ENCODE data around the gene GGACT. TPM values are rescaled to one million over a fixed set of nuclear protein-coding genes. Genes with fewer than 3 reads are reported as not detected.

The GGACT gene
- total RNA-seq, 2 donors from 2014 or later = 4.9 to 17.8 TPM

GRCh38 chr13:100532836-100533435 is 55.7 kb downstream of the GGACT start:
- Histone ChIP-seq H3K27me3 (no peaks in the 10 kb centered on the region), H3K36me3 (replicated peaks in 1 of 2; ENCODE audit: insufficient read depth in 1 of 2, low read depth in 2 of 2) (no peaks in the 10 kb centered on the region), H3K4me1 (peaks cover 57% of the 10 kb centered on the region), H3K27ac (peak overlapping the region; percentile 59 to 74 (median 68)), H3K4me3 (no peak overlapping the region), H3K9me3 (no peaks in the 10 kb centered on the region)
- peak; percentile 19 for ATAC-seq
- 42 to 64% methylated on average over 12 to 14 of the region's 14 CpGs for WGBS, 2 donors
- intact Hi-C loops (cut with DNase I) = no loop called here
- no peak for TF ChIP-seq POLR2A (IDR thresholded peaks at IDR 0.05)
- TF ChIP-seq, protein P1, sequence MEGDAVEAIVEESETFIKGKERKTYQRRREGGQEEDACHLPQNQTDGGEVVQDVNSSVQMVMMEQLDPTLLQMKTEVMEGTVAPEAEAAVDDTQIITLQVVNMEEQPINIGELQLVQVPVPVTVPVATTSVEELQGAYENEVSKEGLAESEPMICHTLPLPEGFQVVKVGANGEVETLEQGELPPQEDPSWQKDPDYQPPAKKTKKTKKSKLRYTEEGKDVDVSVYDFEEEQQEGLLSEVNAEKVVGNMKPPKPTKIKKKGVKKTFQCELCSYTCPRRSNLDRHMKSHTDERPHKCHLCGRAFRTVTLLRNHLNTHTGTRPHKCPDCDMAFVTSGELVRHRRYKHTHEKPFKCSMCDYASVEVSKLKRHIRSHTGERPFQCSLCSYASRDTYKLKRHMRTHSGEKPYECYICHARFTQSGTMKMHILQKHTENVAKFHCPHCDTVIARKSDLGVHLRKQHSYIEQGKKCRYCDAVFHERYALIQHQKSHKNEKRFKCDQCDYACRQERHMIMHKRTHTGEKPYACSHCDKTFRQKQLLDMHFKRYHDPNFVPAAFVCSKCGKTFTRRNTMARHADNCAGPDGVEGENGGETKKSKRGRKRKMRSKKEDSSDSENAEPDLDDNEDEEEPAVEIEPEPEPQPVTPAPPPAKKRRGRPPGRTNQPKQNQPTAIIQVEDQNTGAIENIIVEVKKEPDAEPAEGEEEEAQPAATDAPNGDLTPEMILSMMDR (IDR thresholded peaks at IDR 0.05) = no peak
- peak in 2 of 4 donors; percentile 40 to 41 for DNase-seq

DNA sequence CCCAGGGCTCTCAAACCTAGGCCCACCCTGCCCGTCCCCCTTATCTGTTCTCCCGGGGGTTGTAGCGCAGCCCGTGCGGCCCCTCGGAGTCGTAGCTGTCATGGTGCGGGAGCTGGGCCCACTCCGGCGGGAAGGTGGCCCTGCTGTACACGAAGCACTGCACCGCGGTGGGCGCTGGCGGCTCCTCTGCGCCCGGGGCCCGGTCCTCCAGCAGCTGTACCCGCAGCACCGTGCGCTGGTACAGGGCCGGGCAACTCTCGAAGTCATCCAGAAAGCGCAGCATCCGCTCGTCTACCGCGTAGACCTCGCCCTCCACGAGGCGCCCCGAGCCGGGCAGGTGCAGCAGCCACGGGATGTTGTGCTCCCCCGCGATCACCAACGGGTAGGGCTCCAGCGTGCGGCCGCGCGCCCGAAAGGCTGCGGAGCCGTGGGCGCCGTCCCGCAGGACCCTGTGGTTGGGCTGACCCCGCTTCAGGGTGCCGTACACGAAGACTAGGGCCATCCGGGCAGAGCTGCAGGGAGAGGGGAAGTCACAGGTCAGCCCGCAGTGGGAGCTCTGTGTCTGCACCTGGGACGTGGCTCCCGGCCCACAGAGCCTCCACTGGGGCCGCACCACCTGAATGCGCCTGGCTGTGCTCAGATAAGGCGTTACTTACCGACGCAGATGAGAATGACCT is 56.4 kb downstream of the GGACT start:
- Histone ChIP-seq H3K27me3 (no peaks in the 10 kb centered on the region), H3K9me3 (no peaks in the 10 kb centered on the region), H3K4me1 (peaks cover 57% of the 10 kb centered on the region), H3K4me3 (no peak overlapping the region), H3K36me3 (replicated peaks in 1 of 2; ENCODE audit: insufficient read depth in 1 of 2, low read depth in 2 of 2) (no peaks in the 10 kb centered on the region), H3K27ac (peak overlapping the region; percentile 59 to 74 (median 68))
- peak in 2 of 3 donors; percentile 12 to 20 for TF ChIP-seq POLR2A (IDR thresholded peaks at IDR 0.05)
- TF ChIP-seq, protein P1 (IDR thresholded peaks at IDR 0.05) = no peak
- intact Hi-C loops (cut with DNase I) = no loop called here
- ATAC-seq = peak; percentile 66
- DNase-seq = peak; percentile 73 to 87 (median 78)
- 79 to 81% methylated on average over 16 to 42 of the region's 60 CpGs for WGBS, 2 donors

GRCh38 chr13:100530671-100531213 is 57.8 kb downstream of the GGACT start:
- WGBS, 2 donors = 73 to 76% methylated on average over 10 to 11 of the region's 11 CpGs
- TF ChIP-seq, protein P1 (IDR thresholded peaks at IDR 0.05) = no peak
- TF ChIP-seq POLR2A (IDR thresholded peaks at IDR 0.05) = no peak
- H3K4me1 ChIP-seq = peaks cover 56% of the 10 kb centered on the region
- DNase-seq (no peak), ATAC-seq (no peak)
- no peaks in the 10 kb centered on the region for H3K9me3 ChIP-seq
- intact Hi-C loops (cut with DNase I) = no loop called here
- no peaks in the 10 kb centered on the region for H3K27me3 ChIP-seq
- H3K27ac ChIP-seq = no peak overlapping the region
- H3K4me3 ChIP-seq = no peak overlapping the region
- H3K36me3 ChIP-seq (replicated peaks in 1 of 2; ENCODE audit: insufficient read depth in 1 of 2, low read depth in 2 of 2) = no peaks in the 10 kb centered on the region

DNA sequence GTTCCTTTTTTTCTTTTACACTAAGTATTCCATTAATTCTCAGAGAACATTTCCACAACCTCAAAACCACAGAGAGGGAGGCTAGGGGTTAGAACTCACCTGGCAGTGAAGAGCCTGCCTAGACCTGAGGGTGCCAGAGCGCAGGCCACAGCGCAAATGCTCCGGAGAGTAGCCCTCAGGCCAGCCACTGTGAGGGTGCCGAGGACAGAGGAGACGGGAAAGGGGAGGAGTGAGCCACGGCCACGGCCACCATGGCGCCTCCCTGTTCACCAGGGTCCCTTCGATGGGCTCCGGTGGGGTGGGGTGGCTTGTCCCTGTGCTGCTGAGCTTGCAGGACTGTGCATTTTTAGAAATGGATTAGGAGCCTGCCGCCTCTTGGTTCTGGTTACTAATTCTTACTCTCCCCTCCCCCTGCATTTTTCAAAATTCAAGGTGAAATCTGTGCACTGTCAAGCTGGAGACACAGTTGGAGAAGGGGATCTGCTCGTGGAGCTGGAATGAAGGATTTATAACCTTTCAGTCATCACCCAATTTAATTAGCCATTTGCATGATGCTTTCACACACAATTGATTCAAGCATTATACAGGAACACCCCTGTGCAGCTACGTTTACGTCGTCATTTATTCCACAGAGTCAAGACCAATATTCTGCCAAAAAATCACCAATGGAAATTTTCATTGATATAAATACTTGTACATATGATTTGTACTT is 58.8 kb downstream of the GGACT start:
- ATAC-seq (no peak), DNase-seq (no peak)
- Histone ChIP-seq H3K36me3 (replicated peaks in 1 of 2; ENCODE audit: insufficient read depth in 1 of 2, low read depth in 2 of 2) (no peaks in the 10 kb centered on the region), H3K9me3 (no peaks in the 10 kb centered on the region), H3K27ac (no peak overlapping the region), H3K27me3 (no peaks in the 10 kb centered on the region), H3K4me3 (no peak overlapping the region), H3K4me1 (peaks cover 52% of the 10 kb centered on the region)
- TF ChIP-seq POLR2A (IDR thresholded peaks at IDR 0.05) = no peak
- TF ChIP-seq, protein P1 (IDR thresholded peaks at IDR 0.05) = no peak
- intact Hi-C loops (cut with DNase I) = no loop called here
- 81 to 86% methylated on average over 7 to 14 of the region's 15 CpGs for WGBS, 2 donors

All from body of pancreas (tissue), 4 donors.